ENCODE measurements around the gene SOCS2. TPM values are rescaled to one million over a fixed set of nuclear protein-coding genes. Genes with fewer than 3 reads are reported as not detected.

The SOCS2 gene
- total and polyA plus RNA-seq, 2 donors (not counting 3 experiments of a cell fraction or from before 2014, with no cell fraction given) = 2.4 to 5.6 TPM

GRCh38 chr12:93570552-93571364, 1.7 kb upstream of the SOCS2 start:
- CTCF ChIA-PET = interaction anchor here (0.7 to 11.2 kb wide), 6 partner anchors 26 to 531 kb away, joined by 3 to 366 read pairs (median 20); no protein-coding TSS in a partner anchor
- TF ChIP-seq POLR2A (IDR thresholded peaks at IDR 0.05; ENCODE audit: low read depth, low read length) = no peak
- no peak for TF ChIP-seq CTCF (IDR thresholded peaks at IDR 0.05; ENCODE audit: extremely low read depth in 1 of 2, insufficient read depth in 1 of 2, low read depth in 1 of 2, low read length in 2 of 2)
- no peak for TF ChIP-seq EZH2 (IDR thresholded peaks at IDR 0.05; ENCODE audit: borderline replicate concordance, low read depth, low read length, severe bottlenecking)
- TF ChIP-seq FOS (IDR thresholded peaks at IDR 0.05; ENCODE audit: borderline replicate concordance, insufficient read depth, low read length) = no peak
- TF ChIP-seq MAX (IDR thresholded peaks at IDR 0.05; ENCODE audit: insufficient read depth, insufficient read length) = peak; percentile 86
- TF ChIP-seq GATA2 (IDR thresholded peaks at IDR 0.05; ENCODE audit: insufficient read depth, insufficient read length, low read depth, low read length) = no peak
- no peak for TF ChIP-seq JUN (IDR thresholded peaks at IDR 0.05; ENCODE audit: borderline replicate concordance, insufficient read depth, insufficient read length, low read depth)
- TF ChIP-seq POLR2AphosphoS5 (IDR thresholded peaks at IDR 0.05; ENCODE audit: insufficient read depth, low read depth, low read length) = peak; percentile 40
- TF ChIP-seq MYC (IDR thresholded peaks at IDR 0.05; ENCODE audit: low read depth, low read length) = no peak
- peaks cover 33 to 39% of the 10 kb centered on the region in 2 experiments for H3K27me3 ChIP-seq (ENCODE audit: control insufficient read depth in 2 of 2, insufficient read depth in 2 of 2, low read length in 2 of 2)
- FAIRE-seq = peak; percentile 97
- no peaks in the 10 kb centered on the region for H3K36me3 ChIP-seq (ENCODE audit: control insufficient read depth in 2 of 2, extremely low read depth in 1 of 2, insufficient read depth in 2 of 2, low read length in 2 of 2)
- dilution Hi-C loops (cut with MboI; ENCODE audit: extremely low pct_ligation_motif_present, low sequenced_read_pairs) (no loop called here), intact Hi-C loops (cut with micrococcal nuclease) (loop anchor here (1.0 to 5.0 kb wide), 6 partner anchors 21 to 267 kb away; partner anchors contain the start of gene CRADD)
- peaks cover 24% of the 10 kb centered on the region for H3K4me1 ChIP-seq (ENCODE audit: control insufficient read depth, extremely low read depth, insufficient read depth, low read length)
- peak overlapping the region; percentile 50 for H3K9ac ChIP-seq (replicated peaks; ENCODE audit: extremely low read depth, insufficient read depth, low read length)
- H4K20me1 ChIP-seq (replicated peaks; ENCODE audit: control insufficient read depth, extremely low read depth, insufficient read depth, low read length) = no peaks in the 10 kb centered on the region
- DNase-seq (ENCODE audit: low read depth, low spot score) = peak; percentile 90
- H3K79me2 ChIP-seq (ENCODE audit: control insufficient read depth, insufficient read depth, low read length) = no peaks in the 10 kb centered on the region
- no peak overlapping the region for H3K27ac ChIP-seq (ENCODE audit: insufficient read depth, low read depth, low read length)
- peak overlapping the region; percentile 35 to 71 (median 68) for H3K4me3 ChIP-seq (replicated peaks in 1 of 3; ENCODE audit: insufficient read depth in 1 of 3, low read depth in 1 of 3, low read length in 3 of 3)
- H3K4me2 ChIP-seq (ENCODE audit: insufficient read depth, low read length) = peak overlapping the region; percentile 84
- peak overlapping the region; percentile 91 for H2AFZ ChIP-seq (ENCODE audit: low read depth, low read length)
- H3K9me1 ChIP-seq (replicated peaks; ENCODE audit: control insufficient read depth, extremely low read depth, insufficient read depth, low read length) = no peaks in the 10 kb centered on the region
- H3K9me3 ChIP-seq (replicated peaks; ENCODE audit: control insufficient read depth, insufficient read depth, low read length) = no peaks in the 10 kb centered on the region
- no TSS peak for BruUV-seq (replicated peaks)
- POLR2A ChIA-PET = no interaction called here

Data from endothelial cell of umbilical vein (primary cell).